Activated gamma-delta T cell treated with Interleukin-2 at 50 U/mL for 16 hours (primary cell): ENCODE results near the gene PI3.
"Not testable (repeated sequence)": the region's sequence is repeated elsewhere in the genome, so short reads cannot be mapped to it uniquely, and the experiment has no call there.

Experiments
- DNase-seq: peaks from one replicate; pipeline ENCODE4 v3.0.0-alpha.2; 2020

PI3 gene, protein sequence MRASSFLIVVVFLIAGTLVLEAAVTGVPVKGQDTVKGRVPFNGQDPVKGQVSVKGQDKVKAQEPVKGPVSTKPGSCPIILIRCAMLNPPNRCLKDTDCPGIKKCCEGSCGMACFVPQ

DNA sequence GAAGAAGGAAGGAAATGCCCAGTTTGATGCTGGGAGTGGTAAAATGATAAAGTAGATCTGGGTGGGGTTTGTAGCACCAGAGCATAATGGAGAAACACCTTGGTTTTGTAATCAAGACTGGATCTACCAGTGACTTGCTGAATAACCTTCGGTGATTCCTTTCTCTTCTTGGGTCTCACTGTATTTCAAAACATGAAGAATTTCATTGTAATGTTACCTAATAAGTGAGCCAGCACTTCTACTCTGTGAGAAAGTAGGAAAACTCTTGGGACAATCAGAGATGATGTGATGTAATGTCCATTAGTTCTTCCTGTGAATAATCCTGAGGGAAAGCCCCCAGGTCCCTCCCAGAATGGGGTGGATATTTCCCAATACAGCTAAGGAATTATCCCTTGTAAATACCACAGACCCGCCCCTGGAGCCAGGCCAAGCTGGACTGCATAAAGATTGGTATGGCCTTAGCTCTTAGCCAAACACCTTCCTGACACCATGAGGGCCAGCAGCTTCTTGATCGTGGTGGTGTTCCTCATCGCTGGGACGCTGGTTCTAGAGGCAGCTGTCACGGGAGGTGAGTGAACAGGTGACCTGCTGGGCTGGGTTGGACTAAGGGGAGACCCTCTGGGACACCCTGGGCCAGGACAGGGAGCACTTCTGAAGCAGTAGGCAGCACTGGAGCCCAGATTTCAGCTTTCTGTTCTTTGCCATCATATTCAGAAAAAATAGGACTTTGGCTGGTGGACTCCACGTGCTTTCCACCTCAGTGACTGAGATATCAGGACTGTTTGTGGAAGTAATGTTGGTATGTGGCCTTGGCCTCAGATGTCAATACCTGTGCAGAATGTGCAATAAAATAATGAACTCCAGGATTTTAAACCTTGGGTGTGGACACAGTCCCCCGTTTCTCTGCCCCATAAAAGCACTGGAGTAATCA, at the start of gene PI3:
TSS of gene PI3 (plus strand) at position 469 of the 931 bp plus-strand sequence. CDS start at position 490, 21 bp downstream.
- DNase-seq, result no peak

DNA sequence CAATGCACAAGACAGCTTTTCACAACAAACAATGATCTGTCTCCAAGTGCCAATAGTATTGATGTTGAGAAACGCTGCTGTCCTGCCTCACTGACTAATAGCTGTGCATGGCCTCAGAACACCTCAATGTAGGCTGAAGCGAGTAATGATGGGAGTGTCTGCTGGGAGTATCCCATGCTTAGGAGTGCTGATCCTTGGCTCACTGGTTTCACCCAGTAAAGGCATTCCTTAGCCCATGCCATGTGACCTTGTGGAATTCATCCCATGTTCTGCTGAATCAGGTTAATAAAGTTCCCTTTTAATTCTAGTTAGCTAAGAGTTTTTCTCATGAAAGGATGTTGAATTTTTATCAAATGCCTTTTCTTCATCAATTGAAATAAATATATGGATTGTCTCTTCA, 46.6 kb upstream of the PI3 start:
- DNase-seq, result no peak

DNA sequence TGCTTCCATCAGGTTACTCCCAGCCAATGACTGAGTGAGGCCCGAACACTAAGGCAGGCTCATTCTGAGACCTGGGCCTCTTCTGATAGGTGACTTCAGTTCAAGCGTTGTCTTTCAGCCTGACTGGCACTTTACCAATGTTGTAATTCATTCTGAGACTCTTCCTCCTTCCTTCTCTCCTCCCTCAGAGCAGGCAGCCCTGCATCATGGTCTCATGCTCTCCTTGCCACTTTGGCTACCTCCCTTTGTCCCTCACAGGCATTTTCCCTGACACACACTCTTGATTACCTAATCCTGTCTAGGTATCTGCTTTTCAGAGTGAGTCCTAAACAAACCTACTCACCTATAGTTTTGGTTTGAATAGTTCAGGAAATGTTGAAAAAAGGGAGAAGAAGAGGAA, 37.8 kb upstream of the PI3 start:
- no peak for DNase-seq

DNA sequence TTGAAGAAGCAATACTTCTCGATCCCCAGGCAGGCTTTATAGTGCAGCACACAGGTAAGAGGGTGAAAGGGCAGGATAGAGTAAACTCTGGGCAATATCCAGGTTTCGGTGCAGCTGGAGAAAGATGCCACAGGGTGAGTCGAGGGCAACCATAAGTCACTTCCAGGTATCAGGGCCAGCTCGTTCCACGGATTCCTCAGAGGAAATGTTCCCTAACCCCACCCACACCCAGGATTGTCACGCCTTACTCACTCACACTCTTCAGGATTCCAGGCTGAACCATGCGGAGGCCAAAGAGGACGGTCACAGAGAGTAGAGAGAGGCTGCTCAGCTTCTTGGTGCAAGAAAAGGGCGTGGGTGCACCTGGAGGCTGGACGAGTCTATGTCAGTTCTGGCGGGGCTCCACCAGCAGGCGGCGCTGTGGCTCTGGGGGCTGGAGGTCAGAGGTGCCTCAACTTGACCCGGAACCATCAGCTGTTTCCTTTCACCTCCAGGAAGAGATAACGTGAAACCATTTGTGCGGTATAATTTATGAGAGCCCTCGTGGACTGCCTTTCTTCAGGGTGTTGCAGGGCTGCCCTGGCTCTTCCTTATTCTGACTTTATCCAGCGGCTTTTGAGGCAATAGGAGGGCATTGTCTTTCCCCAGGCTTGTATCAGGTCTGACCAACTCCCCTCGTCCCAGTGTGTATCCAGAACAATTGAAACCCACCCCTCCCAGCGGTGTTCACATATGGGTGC, 36.0 kb upstream of the PI3 start:
- peak; percentile 30 for DNase-seq

DNA sequence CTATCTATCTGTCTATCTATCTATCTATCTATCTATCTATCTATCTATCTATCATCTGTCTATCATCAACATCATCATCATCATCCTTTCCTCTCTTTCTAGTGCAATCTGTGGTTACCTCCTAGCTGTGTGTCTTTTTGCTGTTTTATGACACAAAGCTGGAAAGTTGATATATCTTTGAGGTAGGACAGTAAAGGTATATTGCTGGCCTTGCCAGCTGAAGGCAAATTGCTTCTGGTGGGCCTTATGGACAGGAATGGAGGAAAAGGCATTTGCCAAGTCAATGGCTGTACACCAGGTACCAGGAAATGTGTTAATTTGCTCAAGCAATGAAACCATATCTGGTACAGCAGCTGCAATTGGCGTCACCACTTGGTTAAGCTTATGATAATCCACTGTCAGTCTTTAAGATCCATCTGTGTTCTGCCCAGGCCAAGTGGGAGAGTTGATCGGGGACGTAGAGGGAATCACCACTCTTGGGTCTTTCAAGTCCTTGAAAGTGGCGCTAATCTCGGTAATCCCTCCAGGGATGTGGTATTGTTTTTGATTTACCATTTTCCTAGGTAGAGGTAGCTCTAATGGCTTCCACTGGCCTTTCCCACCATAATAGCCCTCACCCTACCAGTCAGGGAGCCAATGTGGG, 34.8 kb upstream of the PI3 start:
- not testable (repeated sequence) for DNase-seq

- no peak for DNase-seq
Observed at GRCh38 chr20:45140836-45141235, 33.9 kb upstream of the PI3 start.

- no peak for DNase-seq
Observed at GRCh38 chr20:45149062-45149461, 25.6 kb upstream of the PI3 start.

DNA sequence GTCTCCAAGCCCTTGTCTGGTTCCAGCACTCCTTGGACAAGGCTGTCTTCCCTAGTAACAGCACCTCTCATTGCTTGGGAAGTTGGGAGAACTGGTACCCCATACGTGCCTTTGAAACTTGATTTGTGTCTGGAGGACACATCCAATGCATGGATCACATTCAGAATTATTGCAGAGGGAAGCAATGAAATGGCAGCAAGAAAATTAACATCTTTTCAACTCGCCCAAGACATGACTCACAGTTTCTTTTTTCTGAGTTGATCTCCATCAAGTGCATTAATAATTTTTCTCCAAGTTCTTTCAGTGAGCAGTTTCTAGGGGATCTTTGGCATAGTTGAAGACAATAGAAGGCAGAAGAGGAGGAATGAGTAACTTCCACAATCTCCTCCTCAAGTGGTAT, 22.3 kb upstream of the PI3 start:
- DNase-seq, result no peak

GRCh38 chr20:45153147-45153546, 21.6 kb upstream of the PI3 start:
- no peak for DNase-seq

DNA sequence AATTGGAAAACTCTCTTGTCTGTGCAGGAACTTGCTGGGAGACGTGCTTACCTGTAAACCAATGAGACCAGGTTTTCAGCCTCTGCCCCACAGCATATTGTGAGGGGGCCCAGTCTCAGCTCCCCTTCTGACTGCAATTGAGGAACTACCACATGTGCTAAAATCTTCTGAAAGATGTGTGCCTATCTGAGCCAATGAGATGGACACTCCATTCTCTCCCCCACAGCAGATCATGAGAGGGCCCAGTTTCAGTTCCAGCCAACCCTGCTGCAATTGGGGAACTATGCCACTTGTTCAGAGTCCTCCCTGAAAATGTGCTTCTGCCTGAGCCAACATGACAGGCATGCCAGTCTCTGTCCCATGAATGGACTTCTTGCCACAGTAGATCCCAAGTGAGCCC, 20.9 kb upstream of the PI3 start:
- DNase-seq, result no peak

GRCh38 chr20:45154183-45154582, 20.5 kb upstream of the PI3 start:
- no peak for DNase-seq

- DNase-seq, result not testable (repeated sequence)
Observed at GRCh38 chr20:45154794-45155193, 19.9 kb upstream of the PI3 start.

DNA sequence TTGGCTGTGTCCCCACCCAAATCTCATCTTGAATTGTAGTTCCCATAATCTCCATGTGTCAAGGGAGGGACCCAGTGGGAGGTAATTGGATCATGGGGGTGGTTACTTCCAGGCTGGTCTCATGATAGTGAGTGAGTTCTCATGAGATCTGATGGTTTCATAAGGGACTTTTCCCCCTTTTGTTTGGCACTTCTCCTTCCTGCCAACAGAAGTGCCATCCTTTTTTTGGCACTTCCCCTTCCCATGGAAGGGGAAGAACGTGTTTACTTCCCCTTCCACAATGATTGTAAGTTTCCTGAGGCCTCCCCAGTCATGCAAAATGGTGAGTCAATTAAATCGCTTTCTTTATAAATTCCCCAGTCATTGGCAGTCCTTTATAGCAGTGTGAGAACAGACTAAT, 18.0 kb upstream of the PI3 start:
- no peak for DNase-seq

DNA sequence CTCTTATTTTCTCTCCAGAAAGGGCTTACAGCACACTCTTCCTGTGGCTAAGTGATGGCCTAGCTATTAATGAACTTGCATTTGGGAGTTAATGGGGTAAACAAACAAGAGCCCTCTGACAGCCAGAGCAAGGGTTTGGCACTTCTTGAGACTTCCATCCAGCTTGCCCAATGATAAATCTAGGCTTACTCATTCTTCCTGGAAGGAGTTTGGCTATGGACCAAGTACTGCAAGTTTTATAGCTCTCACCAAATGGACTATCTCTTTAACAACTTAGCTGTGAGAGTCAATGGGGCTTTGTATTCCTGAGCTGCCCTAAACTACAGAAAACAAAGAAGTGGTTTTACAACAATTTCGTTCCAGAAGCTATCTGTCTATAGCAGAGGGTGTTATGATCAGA, 16.7 kb upstream of the PI3 start:
- DNase-seq, result no peak

GRCh38 chr20:45163083-45163803, 11.5 kb upstream of the PI3 start:
- no peak for DNase-seq

- no peak for DNase-seq
Observed at GRCh38 chr20:45164906-45165305, 9.8 kb upstream of the PI3 start.

DNA sequence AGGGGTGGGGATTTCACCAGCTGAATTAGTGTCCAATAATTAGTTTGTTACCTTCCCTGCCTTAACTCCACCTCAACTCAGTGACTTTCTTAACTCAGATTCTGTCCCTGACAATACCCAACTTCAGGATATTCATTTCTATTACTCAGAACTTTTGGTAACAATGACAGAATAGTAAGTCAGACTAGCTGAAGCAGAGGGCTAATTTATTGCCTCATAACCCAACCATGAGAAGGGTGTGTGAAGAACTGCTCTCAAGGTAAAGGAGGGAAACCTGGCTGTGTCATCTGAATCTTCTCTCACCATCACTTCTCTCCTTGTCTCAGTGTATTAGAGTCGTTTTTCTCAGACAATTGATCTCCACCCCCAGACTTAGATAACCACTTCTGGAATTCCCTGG, 1.2 kb upstream of the PI3 start:
- no peak for DNase-seq

DNA sequence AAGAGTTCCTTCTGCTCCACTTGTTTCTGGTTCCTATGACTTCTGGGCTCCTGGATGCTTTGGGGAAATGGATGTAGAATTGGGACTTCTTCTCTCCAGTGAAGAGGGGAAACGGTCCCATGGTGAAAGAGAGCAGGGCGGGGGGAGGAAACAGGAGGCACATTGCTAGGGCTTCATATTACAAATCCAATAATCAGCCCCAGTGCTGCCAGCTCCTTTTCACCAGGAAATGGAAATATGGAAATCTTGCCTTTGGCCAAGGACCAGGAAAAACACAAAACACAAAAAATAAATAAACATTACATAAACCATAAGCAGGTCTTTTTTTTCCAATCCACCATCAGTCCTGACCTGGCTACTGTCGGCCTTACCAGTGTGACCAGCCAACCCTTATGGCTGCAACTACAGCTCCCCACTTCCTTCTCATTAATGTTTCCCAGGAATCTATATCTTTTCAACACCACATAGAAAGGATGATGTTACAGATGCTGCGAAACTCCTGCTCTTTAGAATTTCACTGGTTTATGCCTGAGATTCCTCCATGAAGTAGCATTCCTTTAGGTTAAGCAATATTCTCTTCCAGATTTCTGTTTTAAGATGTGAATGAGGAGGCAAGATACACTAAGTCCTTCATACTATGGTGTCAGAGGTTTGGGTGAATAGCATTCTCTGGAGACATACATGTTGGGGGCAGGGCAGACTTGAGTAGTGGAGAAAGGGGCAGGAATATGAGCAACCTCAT, 2.0 kb downstream of the PI3 start:
- DNase-seq, result no peak

- no peak for DNase-seq
Observed at GRCh38 chr20:45179166-45179565, 4.5 kb downstream of the PI3 start.

DNA sequence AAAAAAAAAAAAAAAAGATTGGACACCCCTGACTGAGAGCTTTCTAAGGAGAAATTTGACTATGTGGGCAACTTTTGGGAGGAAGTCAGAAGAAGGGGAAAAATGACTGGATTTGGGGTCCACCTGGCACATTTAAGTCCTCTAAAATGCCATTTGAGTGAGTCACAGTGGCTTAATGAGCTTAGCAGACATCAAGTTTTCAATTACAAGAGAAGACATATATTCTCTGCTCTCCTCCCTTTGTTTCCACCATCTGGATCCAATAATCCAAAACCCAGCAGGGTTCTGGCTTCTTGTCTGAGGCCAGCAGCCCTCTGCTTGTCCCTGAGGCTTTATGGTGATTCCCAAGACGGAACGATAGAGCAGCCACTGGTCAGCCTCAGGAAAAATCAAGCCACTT, 6.9 kb downstream of the PI3 start:
- no peak for DNase-seq

DNA sequence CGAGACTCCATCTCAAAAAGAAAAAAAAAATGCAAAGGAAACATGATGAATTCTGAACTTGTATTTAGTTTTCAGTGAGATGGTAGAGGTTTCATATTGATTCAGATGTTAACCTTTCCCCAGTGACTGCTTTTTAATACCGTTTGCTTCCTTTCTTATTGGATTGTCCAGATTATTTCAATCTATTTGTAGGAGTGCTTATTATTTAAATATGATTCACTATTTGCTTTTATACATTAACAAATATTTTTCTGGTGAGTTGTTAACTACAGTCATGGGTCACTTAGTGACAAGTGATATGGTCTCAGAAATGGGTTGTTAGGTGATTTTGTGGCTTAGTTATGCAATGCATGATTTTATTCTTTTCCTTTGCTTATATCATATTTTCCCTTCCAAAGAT, 8.4 kb downstream of the PI3 start:
- DNase-seq, result no peak

DNA sequence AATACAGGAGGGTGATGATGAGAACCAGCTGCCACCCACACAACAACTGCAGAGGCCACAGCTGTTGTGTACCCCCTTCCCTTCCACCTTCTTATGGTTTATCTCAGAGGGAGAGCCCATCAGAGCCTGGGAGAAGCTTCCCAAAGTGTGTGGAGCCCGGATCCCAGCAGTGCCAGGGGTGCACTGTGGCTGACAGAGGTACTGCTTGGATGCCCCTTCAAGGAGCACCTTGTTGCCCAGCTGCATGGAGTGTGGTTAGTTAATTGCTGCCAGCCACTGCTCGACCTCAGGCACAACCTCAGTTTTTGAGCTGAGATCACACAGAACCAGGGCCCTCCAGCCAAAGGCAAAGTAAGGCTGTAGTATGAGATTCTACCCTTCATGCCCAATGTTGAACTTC, 13.0 kb downstream of the PI3 start:
- DNase-seq, result no peak
